ENCODE results near the gene SRGAP1. TPM values are rescaled to one million over a fixed set of nuclear protein-coding genes. Genes with fewer than 3 reads are reported as not detected.

The SRGAP1 gene
- total and polyA plus RNA-seq, 2 of the 8 experiments (the other 6 are each of a cell fraction or from before 2014, with no cell fraction given) = 3.2 to 7.3 TPM

DNA sequence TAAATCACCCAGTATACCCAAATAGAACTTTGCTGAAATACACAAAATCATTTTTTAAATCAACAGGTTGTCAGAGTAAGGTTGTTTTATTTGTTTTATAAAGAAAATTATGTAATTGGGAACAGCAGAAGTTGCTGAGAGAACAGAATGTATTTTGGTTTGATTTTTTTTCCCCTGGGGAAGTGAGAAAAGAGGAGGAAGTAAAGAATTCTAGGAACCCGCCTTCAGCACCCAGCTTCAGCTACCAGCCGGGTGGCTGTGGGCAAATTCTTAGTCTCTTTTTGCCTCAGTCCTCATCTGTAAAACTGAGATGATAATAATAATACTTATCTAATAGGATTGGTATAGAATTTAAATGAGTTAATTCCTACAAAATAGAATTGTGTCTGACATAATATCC is 119.4 kb downstream of the SRGAP1 start:
- CTCF ChIA-PET (ENCODE audit: partially characterized antibody) = interaction anchor here (1.1 to 2.1 kb wide), 3 partner anchors 9 to 120 kb away, joined by 3 to 5 read pairs (median 3); partner anchors contain the start of gene SRGAP1
- Histone ChIP-seq H3K56ac (replicated peaks; ENCODE audit: insufficient read length, low read depth, low read length) (no peak overlapping the region), H3K4ac (replicated peaks; ENCODE audit: insufficient read length, low read depth, low read length) (no peak overlapping the region), H2BK12ac (ENCODE audit: low read depth, low read length) (no peak overlapping the region), H4K8ac (ENCODE audit: extremely low read depth, insufficient read depth, low read length) (no peak overlapping the region), H2BK5ac (ENCODE audit: low read depth, low read length) (no peak overlapping the region), H2BK15ac (ENCODE audit: low read length) (no peak overlapping the region), H3K79me1 (ENCODE audit: low read depth, low read length) (no peaks in the 10 kb centered on the region), H2BK120ac (replicated peaks; ENCODE audit: low read depth, low read length) (no peak overlapping the region), H3K14ac (ENCODE audit: insufficient read length) (no peak overlapping the region), H4K20me1 (replicated peaks in 1 of 2; ENCODE audit: control insufficient read depth in 1 of 2, insufficient read depth in 2 of 2, low read length in 2 of 2) (no peaks in the 10 kb centered on the region), H3K23me2 (ENCODE audit: low read depth, low read length) (no peaks in the 10 kb centered on the region), H3K9ac (replicated peaks in 1 of 4; ENCODE audit: extremely low read depth in 1 of 4, low read depth in 3 of 4, low read length in 3 of 4) (no peak overlapping the region), H3K4me2 (ENCODE audit: insufficient read depth in 1 of 2, low read depth in 2 of 2, low read length in 2 of 2) (no peak overlapping the region), H3K36me3 (ENCODE audit: control insufficient read depth in 2 of 4, insufficient read depth in 4 of 4, low read length in 3 of 4) (no peaks in the 10 kb centered on the region), H3K79me2 (ENCODE audit: control insufficient read depth in 1 of 2, insufficient read depth in 2 of 2, low read length in 2 of 2) (0 out of 4 replicates have a peak, but pooled peaks cover 0 to 3% of the 10 kb centered on the region in 2 experiments), H2AFZ (ENCODE audit: low read length) (no peak overlapping the region), H3K4me1 (replicated peaks in 1 of 4; ENCODE audit: control insufficient read depth in 3 of 4, insufficient read depth in 4 of 4, low read length in 3 of 4) (peaks cover 0 to 2% (median 0%) of the 10 kb centered on the region in 4 experiments; a peak in 3 of 7 replicates), H3K27me3 (replicated peaks in 1 of 4; ENCODE audit: control insufficient read depth in 3 of 4, extremely low read depth in 1 of 4, insufficient read depth in 3 of 4, low read length in 3 of 4) (no peaks in the 10 kb centered on the region), H3K4me3 (ENCODE audit: extremely low read depth in 1 of 4, insufficient read depth in 2 of 4, low read depth in 3 of 4, low read length in 4 of 4) (no peak overlapping the region), H3K23ac (ENCODE audit: insufficient read length) (no peak overlapping the region), H2AK5ac (ENCODE audit: low read depth, low read length) (no peak overlapping the region), H4K91ac (replicated peaks; ENCODE audit: insufficient read length, low read length) (no peak overlapping the region), H3K9me3 (ENCODE audit: insufficient read depth in 2 of 2, low read depth in 1 of 2, low read length in 1 of 2) (no peaks in the 10 kb centered on the region), H3K18ac (ENCODE audit: extremely low read depth, low read length) (no peak overlapping the region), H4K5ac (ENCODE audit: insufficient read length, low read depth, low read length) (no peak overlapping the region), H2BK20ac (ENCODE audit: low read length) (no peak overlapping the region), H3K27ac (ENCODE audit: low read depth, low read length) (no peak overlapping the region)
- no peak for FAIRE-seq
- no peak for DNase-seq (ENCODE audit: low read depth in 1 of 2, low spot score in 2 of 2)
- 94% methylated on average over 2 of the region's 2 CpGs; no CpG with 5 or more reads in 1 of the 2 experiments for WGBS, 2 experiments (ENCODE audit: extremely low coverage in 1 of 2, insufficient coverage in 1 of 2, insufficient read length in 1 of 2, insufficient replicate concordance in 2 of 2, low coverage in 1 of 2, low lambda C conversion rate in 2 of 2, missing lambda C conversion rate in 1 of 2)
- POLR2A ChIA-PET (ENCODE audit: partially characterized antibody) = no interaction called here
- no peak for TF ChIP-seq BCL11A (IDR thresholded peaks at IDR 0.05; ENCODE audit: low read depth in 2 of 2, low read length in 2 of 2)
